Mesendoderm (in vitro differentiated cells): ENCODE results near the gene FAM210A.
A peak's percentile ranks its signal among the peaks of the same experiment; 100 is the strongest.

Source experiments
- DNase-seq: peaks from one replicate; pipeline ENCODE4 v3.0.0; 2013
- H2AK5ac ChIP-seq: 2 replicates; pipeline ENCODE4 v1.6.1; 2013; ENCODE audit warnings: low read length, inconsistent platforms
- H2BK120ac ChIP-seq: 2 replicates; pipeline ENCODE4 v1.6.1; 2013; ENCODE audit warnings: low read depth, mild to moderate bottlenecking, low read length, moderate library complexity, mixed read lengths
- H2BK15ac ChIP-seq: replicated peaks from 2 replicates; pipeline ENCODE4 v1.6.1; 2013; ENCODE audit warnings: low read depth, mild to moderate bottlenecking, moderate library complexity
- H2BK5ac ChIP-seq: 2 replicates; pipeline ENCODE4 v1.6.1; 2013; ENCODE audit warnings: low read length, inconsistent platforms
- H3K18ac ChIP-seq: 2 replicates; pipeline ENCODE4 v1.6.1; 2013; ENCODE audit warnings: mild to moderate bottlenecking, low read length, mixed read lengths
- H3K23ac ChIP-seq: one replicate; pipeline ENCODE4 v1.6.1; 2013; ENCODE audit warnings: low read length
- H3K27ac ChIP-seq: 2 replicates; pipeline ENCODE4 v1.5.1; 2013; ENCODE audit warnings: low read depth, mild to moderate bottlenecking, inconsistent platforms, low read length, moderate library complexity
- H3K27me3 ChIP-seq: 2 replicates; pipeline ENCODE4 v1.6.1; 2013; ENCODE audit warnings: low read length, control low read depth, mild to moderate bottlenecking, inconsistent platforms; ENCODE audit not compliant: insufficient read depth, poor library complexity
- H3K36me3 ChIP-seq: 2 replicates; pipeline ENCODE4 v1.6.1; 2013; ENCODE audit warnings: low read length, inconsistent platforms; ENCODE audit not compliant: control insufficient read depth, insufficient read depth
- H3K4ac ChIP-seq: one replicate; pipeline ENCODE4 v1.6.1; 2013; ENCODE audit warnings: low read depth, mild to moderate bottlenecking, low read length, moderate library complexity
- H3K4me1 ChIP-seq: 2 replicates; pipeline ENCODE4 v1.6.1; 2013; ENCODE audit warnings: low read depth, low read length, inconsistent platforms; ENCODE audit not compliant: control insufficient read depth
- H3K4me2 ChIP-seq: 2 replicates; pipeline ENCODE4 v1.6.1; 2013; ENCODE audit warnings: low read length
- H3K4me3 ChIP-seq: 2 replicates; pipeline ENCODE4 v1.5.1; 2013; ENCODE audit warnings: mild to moderate bottlenecking, low read length
- H3K56ac ChIP-seq: one replicate; pipeline ENCODE4 v1.6.1; 2013; ENCODE audit warnings: low read length
- H3K79me1 ChIP-seq: 2 replicates; pipeline ENCODE4 v1.6.1; 2013; ENCODE audit warnings: low read length, inconsistent platforms
- H3K79me2 ChIP-seq: 2 replicates; pipeline ENCODE4 v1.6.1; 2013; ENCODE audit warnings: mild to moderate bottlenecking, low read length; ENCODE audit not compliant: control insufficient read depth, insufficient read depth
- H3K9ac ChIP-seq: 2 replicates; pipeline ENCODE4 v1.6.1; 2013; ENCODE audit warnings: low read length, inconsistent platforms
- H4K5ac ChIP-seq: one replicate; pipeline ENCODE4 v1.6.1; 2013; ENCODE audit warnings: low read length
- H4K8ac ChIP-seq: one replicate; pipeline ENCODE4 v1.6.1; 2013; ENCODE audit warnings: low read depth, mild to moderate bottlenecking, control low read depth, low read length, moderate library complexity
- WGBS: extraction: QIAGEN DNeasy Blood & Tissue Kit; methylation state at CpG from one replicate; pipeline ENCODE4 v1.1.7; 2013; ENCODE audit warnings: low lambda C conversion rate, missing lambda C conversion rate; ENCODE audit not compliant: insufficient coverage; ENCODE audit errors: extremely low coverage; 5-methylcytosine and 5-hydroxymethylcytosine counted together

The FAM210A gene

DNA sequence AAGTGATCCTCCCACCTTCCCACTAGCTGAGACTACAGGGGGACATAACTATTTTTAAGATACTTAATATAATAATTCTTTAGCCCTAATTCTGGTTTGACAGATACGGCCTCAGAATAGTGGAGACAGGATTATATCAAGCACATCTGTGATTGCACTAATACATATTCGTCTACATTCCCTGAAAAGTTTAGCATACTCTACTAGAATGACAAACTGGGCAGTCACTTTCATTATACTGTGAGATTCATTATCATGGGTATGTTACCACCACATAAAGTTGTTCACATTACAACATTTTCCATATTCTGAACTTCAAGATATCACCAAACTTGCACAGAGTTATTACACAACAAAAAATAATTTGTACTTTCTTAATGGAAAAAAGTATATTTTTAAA, 11.0 kb downstream of the FAM210A start:
- no CpG with 5 or more reads among the region's 2 CpGs for WGBS
- no peak overlapping the region for H3K4me2 ChIP-seq
- no peak overlapping the region for H2BK120ac ChIP-seq
- H3K56ac ChIP-seq: no peak overlapping the region
- DNase-seq: no peak
- no peak overlapping the region for H4K8ac ChIP-seq
- H3K4me1 ChIP-seq: peaks cover 2% of the 10 kb centered on the region
- H3K9ac ChIP-seq: no peak overlapping the region
- H3K18ac ChIP-seq: no peak overlapping the region
- no peak overlapping the region for H4K5ac ChIP-seq
- no peak overlapping the region for H2BK15ac ChIP-seq
- H3K79me1 ChIP-seq: peaks cover 21% of the 10 kb centered on the region
- H3K79me2 ChIP-seq: peaks cover 33% of the 10 kb centered on the region
- no peaks in the 10 kb centered on the region for H3K27me3 ChIP-seq
- H3K27ac ChIP-seq: no peak overlapping the region
- no peak overlapping the region for H2AK5ac ChIP-seq
- no peak overlapping the region for H3K4me3 ChIP-seq
- H3K4ac ChIP-seq: no peak overlapping the region
- no peak overlapping the region for H3K23ac ChIP-seq
- H2BK5ac ChIP-seq: no peak overlapping the region
- no peaks in the 10 kb centered on the region for H3K36me3 ChIP-seq

DNA sequence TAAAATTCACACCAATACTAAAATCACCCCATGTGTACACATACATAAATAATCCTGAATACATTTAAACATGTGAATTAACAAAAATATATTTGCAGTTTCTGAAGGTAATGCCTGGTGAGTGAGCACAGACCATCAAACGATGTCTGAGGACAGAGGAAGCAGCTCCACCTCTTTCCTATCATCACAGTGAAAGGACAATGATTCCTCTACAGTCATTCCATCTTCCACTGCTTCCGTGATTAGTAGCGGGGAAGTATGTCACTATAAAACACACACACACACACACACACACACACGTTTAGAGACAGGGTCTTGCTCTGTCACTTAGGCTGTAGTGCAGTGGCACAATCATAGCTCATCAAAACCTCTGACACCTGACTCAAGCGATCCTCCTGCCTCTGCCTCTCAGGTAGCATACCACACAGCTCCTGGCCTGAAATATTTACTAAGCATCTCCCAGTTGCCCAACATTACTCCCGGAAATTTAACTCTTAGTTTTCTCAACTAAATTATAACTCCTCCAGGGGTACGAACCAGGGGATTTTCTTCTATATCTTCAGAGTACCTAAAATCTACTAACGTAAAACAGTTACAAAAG, 12.8 kb downstream of the FAM210A start:
- H3K4ac ChIP-seq: no peak overlapping the region
- H2BK15ac ChIP-seq: no peak overlapping the region
- no peak overlapping the region for H3K9ac ChIP-seq
- no peak overlapping the region for H2AK5ac ChIP-seq
- no peak overlapping the region for H4K8ac ChIP-seq
- no peak for DNase-seq
- H4K5ac ChIP-seq: no peak overlapping the region
- H3K56ac ChIP-seq: no peak overlapping the region
- no peaks in the 10 kb centered on the region for H3K36me3 ChIP-seq
- H3K79me1 ChIP-seq: peaks cover 15% of the 10 kb centered on the region
- no peak overlapping the region for H3K4me2 ChIP-seq
- no peak overlapping the region for H3K4me3 ChIP-seq
- H2BK120ac ChIP-seq: no peak overlapping the region
- WGBS: no CpG with 5 or more reads among the region's 8 CpGs
- no peak overlapping the region for H2BK5ac ChIP-seq
- no peak overlapping the region for H3K27ac ChIP-seq
- no peaks in the 10 kb centered on the region for H3K27me3 ChIP-seq
- peaks cover 31% of the 10 kb centered on the region for H3K79me2 ChIP-seq
- no peak overlapping the region for H3K23ac ChIP-seq
- peaks cover 2% of the 10 kb centered on the region for H3K4me1 ChIP-seq
- H3K18ac ChIP-seq: no peak overlapping the region

DNA sequence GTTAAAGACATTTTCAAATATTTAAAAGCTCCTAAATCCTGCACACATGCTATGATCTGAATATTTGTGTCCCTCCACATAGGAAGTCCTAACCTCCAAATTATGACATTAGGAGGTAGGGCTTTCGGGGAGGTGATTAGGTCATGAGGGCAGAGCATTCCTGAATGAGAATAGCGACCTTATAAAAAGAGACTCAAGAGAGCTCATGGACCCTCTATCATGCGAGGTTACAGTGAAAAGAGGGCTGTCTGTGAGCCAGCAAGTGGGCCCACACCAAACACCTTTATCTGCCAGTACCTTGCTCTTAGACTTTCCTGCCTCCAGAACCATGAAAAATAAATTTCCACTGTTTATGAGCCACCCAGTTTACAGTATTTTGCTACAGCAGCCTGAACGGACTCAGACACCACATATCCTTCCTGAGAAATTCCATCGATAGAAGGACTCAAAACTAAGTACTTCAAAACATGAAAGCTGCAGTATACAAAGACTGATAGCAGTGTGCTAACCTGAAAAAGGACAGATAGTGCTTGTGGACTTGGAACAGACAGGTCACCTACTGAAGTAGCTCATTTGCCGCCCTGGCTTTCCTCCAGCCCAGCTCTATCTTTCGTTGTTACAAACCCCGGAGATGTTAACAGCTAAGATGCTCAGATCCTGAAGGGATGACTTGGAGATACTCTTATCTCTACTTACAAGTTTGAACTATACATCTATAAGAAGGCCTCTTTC, 13.8 kb downstream of the FAM210A start:
- Histone ChIP-seq H3K36me3 (no peaks in the 10 kb centered on the region), H2BK120ac (no peak overlapping the region), H2BK15ac (no peak overlapping the region), H4K8ac (no peak overlapping the region), H3K27ac (no peak overlapping the region), H3K4me1 (peaks cover 2% of the 10 kb centered on the region), H3K27me3 (no peaks in the 10 kb centered on the region), H3K18ac (no peak overlapping the region), H4K5ac (no peak overlapping the region), H3K56ac (no peak overlapping the region), H3K4me3 (no peak overlapping the region), H3K4me2 (no peak overlapping the region), H2BK5ac (no peak overlapping the region), H3K79me2 (peaks cover 24% of the 10 kb centered on the region), H3K79me1 (peaks cover 12% of the 10 kb centered on the region), H3K4ac (no peak overlapping the region), H3K23ac (no peak overlapping the region), H2AK5ac (no peak overlapping the region), H3K9ac (no peak overlapping the region)
- no peak for DNase-seq
- no CpG with 5 or more reads among the region's 8 CpGs for WGBS

DNA sequence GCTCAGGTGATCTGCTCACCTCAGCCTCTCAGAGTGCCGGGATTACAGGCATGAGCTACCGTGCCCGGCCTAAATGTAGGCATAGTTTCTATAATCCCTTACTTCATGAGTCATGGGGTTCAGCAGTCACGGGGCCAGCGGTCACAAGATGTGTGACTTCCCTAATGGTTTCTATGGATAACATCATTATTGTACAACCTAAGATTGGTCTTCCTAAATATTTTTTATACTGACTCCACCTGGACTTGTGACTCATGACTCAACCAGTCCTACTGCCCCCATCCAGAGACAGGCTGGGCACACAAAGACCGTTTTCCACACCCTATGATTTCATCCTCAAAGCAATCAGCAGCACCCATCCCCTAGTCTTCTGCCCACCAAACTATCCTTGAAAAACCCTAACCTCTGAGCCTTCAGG, 15.9 kb downstream of the FAM210A start:
- H2AK5ac ChIP-seq: no peak overlapping the region
- no peak overlapping the region for H2BK5ac ChIP-seq
- no peak overlapping the region for H3K4me3 ChIP-seq
- H2BK15ac ChIP-seq: no peak overlapping the region
- H3K27ac ChIP-seq: no peak overlapping the region
- H3K56ac ChIP-seq: no peak overlapping the region
- H3K9ac ChIP-seq: no peak overlapping the region
- no peaks in the 10 kb centered on the region for H3K27me3 ChIP-seq
- H3K79me1 ChIP-seq: peaks cover 10% of the 10 kb centered on the region
- H2BK120ac ChIP-seq: no peak overlapping the region
- H3K23ac ChIP-seq: no peak overlapping the region
- H3K4me2 ChIP-seq: no peak overlapping the region
- H3K4ac ChIP-seq: no peak overlapping the region
- H4K8ac ChIP-seq: no peak overlapping the region
- WGBS: no CpG with 5 or more reads among the region's 6 CpGs
- peaks cover 2% of the 10 kb centered on the region for H3K4me1 ChIP-seq
- H3K36me3 ChIP-seq: no peaks in the 10 kb centered on the region
- DNase-seq: no peak
- no peak overlapping the region for H4K5ac ChIP-seq
- no peak overlapping the region for H3K18ac ChIP-seq
- H3K79me2 ChIP-seq: peaks cover 22% of the 10 kb centered on the region

DNA sequence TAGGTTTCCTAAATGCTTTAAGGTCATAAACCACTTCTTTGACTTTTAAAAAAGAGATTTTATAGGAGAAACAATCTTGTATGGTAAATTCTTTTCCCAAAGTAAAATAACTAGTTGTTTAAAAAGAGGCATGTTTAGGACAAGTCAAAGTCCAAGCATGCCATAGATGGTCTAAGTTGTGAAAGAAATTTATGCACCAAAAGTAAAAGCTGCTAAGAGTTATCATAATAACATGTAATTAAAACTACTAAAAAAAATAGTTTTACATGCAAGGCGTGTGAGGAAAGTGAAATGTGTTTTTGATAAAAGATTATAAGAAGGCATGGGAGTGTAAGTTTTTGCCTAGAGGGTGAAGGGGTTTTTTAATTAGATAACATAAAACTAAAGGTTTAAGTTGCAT, 22.5 kb downstream of the FAM210A start:
- H3K79me1 ChIP-seq: peaks cover 8% of the 10 kb centered on the region
- H3K56ac ChIP-seq: no peak overlapping the region
- no peak overlapping the region for H3K18ac ChIP-seq
- no peak overlapping the region for H3K23ac ChIP-seq
- no peak overlapping the region for H3K9ac ChIP-seq
- H4K5ac ChIP-seq: no peak overlapping the region
- DNase-seq: peak; percentile 68
- peaks cover 6% of the 10 kb centered on the region for H3K79me2 ChIP-seq
- no peaks in the 10 kb centered on the region for H3K27me3 ChIP-seq
- no peak overlapping the region for H4K8ac ChIP-seq
- H3K4me2 ChIP-seq: no peak overlapping the region
- no peak overlapping the region for H2BK15ac ChIP-seq
- H2AK5ac ChIP-seq: no peak overlapping the region
- no CpG with 5 or more reads among the region's 1 CpG for WGBS
- H3K4me3 ChIP-seq: no peak overlapping the region
- no peaks in the 10 kb centered on the region for H3K36me3 ChIP-seq
- no peaks in the 10 kb centered on the region for H3K4me1 ChIP-seq
- no peak overlapping the region for H2BK120ac ChIP-seq
- no peak overlapping the region for H3K27ac ChIP-seq
- no peak overlapping the region for H3K4ac ChIP-seq
- no peak overlapping the region for H2BK5ac ChIP-seq
